Central memory CD8-positive, alpha-beta T cell (primary cell): Measurements from ENCODE around the gene PRDM12.

Source experiments
- ATAC-seq: fragments of 150-1000 bp; cut with Tn5 transposase; replicated peaks from 2 replicates; pipeline ENCODE4 v1.10.0; 2022; ENCODE audit warnings: mild to moderate bottlenecking, moderate FRiP score, moderate number of reproducible peaks; ENCODE audit not compliant: poor library complexity, severe bottlenecking; ENCODE audit errors: extremely low read depth
- DNase-seq, 2 donors: peaks; one replicate each; pipeline ENCODE4 v3.0.0; 2021; ENCODE audit warnings: low spot score in 2 of 2
- H3K27ac Mint-ChIP-seq: one replicate; pipeline ENCODE4 v1.8.0; 2022; ENCODE audit warnings: low read depth, mild to moderate bottlenecking, moderate library complexity, mixed read lengths
- H3K27me3 Mint-ChIP-seq: one replicate; pipeline ENCODE4 v1.8.0; 2022; ENCODE audit warnings: mixed read lengths
- H3K36me3 Mint-ChIP-seq: one replicate; pipeline ENCODE4 v1.8.0; 2022; ENCODE audit warnings: mild to moderate bottlenecking, moderate library complexity, mixed read lengths; ENCODE audit not compliant: insufficient read depth
- H3K4me1 Mint-ChIP-seq: one replicate; pipeline ENCODE4 v1.8.0; 2022; ENCODE audit warnings: mixed read lengths
- H3K4me3 Mint-ChIP-seq: one replicate; pipeline ENCODE4 v1.8.0; 2022; ENCODE audit warnings: mild to moderate bottlenecking, moderate library complexity, mixed read lengths
- H3K9me3 Mint-ChIP-seq: one replicate; pipeline ENCODE4 v1.8.0; 2022; ENCODE audit warnings: mixed read lengths

PRDM12 gene

DNA sequence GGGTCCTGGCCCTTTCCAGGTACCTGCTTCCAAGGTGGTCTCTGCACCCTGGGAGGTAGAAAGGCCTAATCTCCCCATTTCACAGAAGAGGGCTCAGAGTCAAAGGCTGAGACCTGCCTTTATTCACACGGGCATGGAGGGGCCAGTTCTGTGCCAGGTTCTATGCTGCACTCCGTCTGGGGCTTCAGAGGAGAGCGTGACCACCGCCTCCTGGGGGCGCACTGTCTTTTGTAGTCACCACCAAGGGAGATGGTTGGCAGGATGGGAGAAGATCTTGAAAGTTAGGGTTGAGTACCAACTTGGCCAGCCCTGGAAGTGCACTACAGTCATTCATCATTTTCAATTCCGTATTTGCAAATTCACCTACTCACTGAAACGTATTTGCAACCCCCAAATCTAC is 23.7 kb upstream of the PRDM12 start:
- Mint-ChIP-seq H3K27ac (no peak overlapping the region), H3K4me3 (no peak overlapping the region), H3K27me3 (no peaks in the 10 kb centered on the region), H3K36me3 (peaks cover 4% of the 10 kb centered on the region), H3K4me1 (no peaks in the 10 kb centered on the region), H3K9me3 (peaks cover 1% of the 10 kb centered on the region)
- ATAC-seq: no peak
- no peak for DNase-seq

DNA sequence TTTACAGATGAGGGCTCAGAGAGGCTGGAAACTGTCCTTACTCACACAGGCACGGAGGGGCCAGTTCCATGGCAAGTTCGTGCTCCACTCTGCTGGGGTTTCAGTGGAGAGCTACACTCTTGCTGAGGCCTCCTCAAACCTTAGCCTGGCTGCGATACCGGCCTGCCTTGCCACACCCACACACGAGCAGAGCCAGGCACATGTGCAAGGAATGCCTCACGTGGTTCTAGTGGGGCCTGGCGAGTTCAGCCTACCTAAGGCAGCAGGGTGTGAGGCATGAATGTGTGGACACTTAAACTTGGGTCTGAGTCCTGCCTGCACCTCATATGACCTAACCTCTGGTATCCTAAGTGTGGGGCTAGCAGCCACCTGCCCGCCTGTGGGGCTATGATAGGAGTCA is 21.5 kb upstream of the PRDM12 start:
- Mint-ChIP-seq H3K4me3 (no peak overlapping the region), H3K27ac (no peak overlapping the region), H3K4me1 (no peaks in the 10 kb centered on the region), H3K27me3 (peaks cover 7% of the 10 kb centered on the region), H3K36me3 (peaks cover 4% of the 10 kb centered on the region), H3K9me3 (peaks cover 11% of the 10 kb centered on the region)
- ATAC-seq: no peak
- DNase-seq: no peak

DNA sequence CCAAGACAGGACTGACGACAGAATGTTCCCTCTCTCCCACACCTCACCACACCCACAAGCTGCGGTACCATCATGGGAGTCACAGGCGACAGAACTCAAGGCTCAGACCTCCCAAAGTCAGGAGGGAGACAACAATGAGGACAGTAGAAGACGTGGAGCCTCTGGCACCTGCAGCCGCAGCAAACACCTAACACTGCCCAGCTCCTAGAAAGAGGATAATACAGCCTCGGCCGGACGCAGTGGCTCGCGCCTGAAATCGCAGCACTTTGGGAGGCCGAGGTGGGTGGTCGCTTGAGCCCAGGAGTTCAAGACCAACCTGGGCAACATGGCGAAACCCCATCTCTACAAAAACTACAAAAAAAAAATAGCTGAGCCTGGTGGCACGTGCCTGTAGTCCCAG is 13.2 kb upstream of the PRDM12 start:
- Mint-ChIP-seq H3K27me3 (peaks cover 39% of the 10 kb centered on the region), H3K27ac (no peak overlapping the region), H3K4me3 (no peak overlapping the region), H3K36me3 (no peaks in the 10 kb centered on the region), H3K9me3 (peaks cover 4% of the 10 kb centered on the region), H3K4me1 (no peaks in the 10 kb centered on the region)
- DNase-seq (no peak), ATAC-seq (no peak)

DNA sequence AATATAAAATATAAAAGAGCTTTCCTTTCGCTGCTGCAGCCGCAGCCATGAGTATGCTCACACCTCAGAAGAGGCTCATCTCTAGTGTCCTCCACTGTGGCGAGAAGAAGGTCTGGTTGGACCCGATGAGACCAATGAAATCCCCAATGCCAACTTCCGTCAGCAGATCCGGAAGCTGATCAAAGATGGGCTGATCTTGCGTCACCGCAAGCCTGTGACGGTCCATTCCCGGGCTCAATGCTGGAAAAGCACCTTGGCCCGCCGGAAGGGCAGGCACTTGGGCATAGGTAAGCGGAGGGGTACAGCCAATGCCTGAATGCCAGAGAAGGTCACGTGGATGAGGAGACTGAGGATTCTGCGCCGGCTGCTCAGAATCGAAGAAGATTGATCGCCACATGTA is 12.6 kb upstream of the PRDM12 start:
- Mint-ChIP-seq H3K4me3 (no peak overlapping the region), H3K4me1 (no peaks in the 10 kb centered on the region), H3K36me3 (no peaks in the 10 kb centered on the region), H3K27me3 (peaks cover 39% of the 10 kb centered on the region), H3K9me3 (no peaks in the 10 kb centered on the region), H3K27ac (no peak overlapping the region)
- ATAC-seq (no peak), DNase-seq (no peak)

DNA sequence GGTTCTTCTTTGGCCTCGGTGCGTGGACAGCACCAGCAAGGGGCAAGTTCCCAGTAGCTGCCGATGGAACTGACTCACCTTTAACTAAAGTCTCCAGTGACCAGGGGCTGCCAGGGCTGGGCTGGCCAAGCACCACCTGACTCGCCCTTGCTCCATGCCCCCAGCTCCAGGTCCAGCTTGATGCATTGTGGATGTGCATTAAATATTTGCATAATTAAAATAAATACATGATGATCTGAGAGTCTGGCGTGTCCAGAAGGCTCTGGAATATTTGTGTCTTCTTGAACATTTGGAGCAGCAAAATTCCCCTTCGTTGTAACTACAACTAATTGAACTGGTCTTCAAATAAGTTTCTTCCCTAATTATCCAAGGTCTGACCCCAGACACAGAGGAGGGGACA is 9.5 kb upstream of the PRDM12 start:
- H3K36me3 Mint-ChIP-seq: peaks cover 2% of the 10 kb centered on the region
- H3K4me3 Mint-ChIP-seq: no peak overlapping the region
- H3K9me3 Mint-ChIP-seq: no peaks in the 10 kb centered on the region
- H3K27ac Mint-ChIP-seq: no peak overlapping the region
- H3K27me3 Mint-ChIP-seq: peaks cover 59% of the 10 kb centered on the region
- ATAC-seq (no peak), DNase-seq (no peak)
- peaks cover 4% of the 10 kb centered on the region for H3K4me1 Mint-ChIP-seq

DNA sequence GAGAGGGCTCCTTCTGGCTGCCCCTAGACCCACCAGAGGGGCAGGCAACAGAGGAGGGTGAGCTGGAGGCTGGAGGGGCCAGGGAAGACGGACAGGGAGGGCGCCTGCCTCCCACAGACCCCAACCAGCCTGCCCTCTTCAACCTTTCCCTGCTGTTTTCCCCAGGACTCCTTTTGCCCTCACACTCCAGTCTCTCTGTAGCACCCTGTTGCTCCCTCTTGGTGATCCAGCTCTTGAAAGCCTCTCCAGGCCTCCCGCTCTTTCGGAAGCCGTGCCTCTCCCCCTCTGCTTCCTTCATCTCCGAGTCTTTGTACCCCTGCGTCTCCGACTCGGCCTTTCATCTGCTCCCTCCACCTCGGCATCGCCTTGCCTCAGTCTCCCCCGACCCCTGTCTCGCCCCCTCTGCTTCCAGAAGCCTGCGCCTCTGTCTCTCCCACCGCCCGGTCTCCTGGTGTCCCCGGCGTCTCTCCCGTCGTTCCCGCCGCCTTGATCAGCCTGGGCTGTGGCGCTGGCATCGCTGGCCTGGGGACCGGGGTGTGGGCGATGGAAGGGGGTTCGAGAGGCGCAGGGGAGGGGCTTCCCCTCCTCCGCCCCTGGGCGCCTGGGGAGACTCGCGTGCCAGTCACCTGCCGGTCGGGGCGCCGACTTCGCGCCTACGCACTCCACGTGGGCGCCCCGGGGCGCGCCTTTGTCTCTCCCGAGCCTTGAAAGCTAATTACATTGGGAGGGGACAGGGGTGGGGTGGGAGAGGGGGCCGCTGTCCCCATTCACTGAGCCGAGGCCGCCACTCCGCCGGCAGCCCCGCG is 5.3 kb upstream of the PRDM12 start:
- Mint-ChIP-seq H3K36me3 (peaks cover 2% of the 10 kb centered on the region), H3K27me3 (peaks cover 82% of the 10 kb centered on the region), H3K4me3 (peak overlapping the region; percentile 43), H3K27ac (no peak overlapping the region), H3K4me1 (peaks cover 14% of the 10 kb centered on the region), H3K9me3 (no peaks in the 10 kb centered on the region)
- ATAC-seq: no peak
- no peak for DNase-seq

DNA sequence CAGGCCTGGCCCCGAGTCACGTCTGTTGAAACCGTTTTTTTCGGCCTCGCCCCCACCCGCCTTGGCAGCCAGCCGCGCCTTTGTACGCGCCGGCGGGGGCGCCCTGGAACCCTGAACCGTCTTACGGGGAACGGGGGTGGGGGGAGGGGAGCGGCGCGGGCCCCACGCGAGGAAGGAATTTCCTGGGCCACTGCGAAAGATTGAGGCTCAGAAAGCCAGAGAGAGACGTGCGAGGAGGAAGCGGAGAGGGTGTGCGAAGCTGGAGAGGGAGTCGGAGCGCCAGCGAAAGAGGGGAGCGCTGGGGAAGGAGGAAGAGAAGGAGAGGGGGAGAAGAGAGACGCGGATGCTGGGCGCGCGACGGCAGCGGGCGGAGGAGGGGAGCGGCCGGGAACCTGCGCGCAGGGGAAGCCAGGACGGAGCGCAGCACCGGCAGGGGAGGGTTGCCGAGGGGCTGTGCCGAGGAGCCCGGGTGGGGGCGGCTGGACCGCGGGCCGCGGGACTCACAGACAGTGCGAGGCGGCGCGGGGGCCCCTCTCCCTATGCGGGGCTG is 4.6 kb upstream of the PRDM12 start:
- ATAC-seq (no peak), DNase-seq (no peak)
- H3K4me1 Mint-ChIP-seq: peaks cover 14% of the 10 kb centered on the region
- H3K27ac Mint-ChIP-seq: no peak overlapping the region
- peaks cover 2% of the 10 kb centered on the region for H3K36me3 Mint-ChIP-seq
- H3K27me3 Mint-ChIP-seq: peaks cover 86% of the 10 kb centered on the region
- H3K4me3 Mint-ChIP-seq: peak overlapping the region; percentile 43
- no peaks in the 10 kb centered on the region for H3K9me3 Mint-ChIP-seq

DNA sequence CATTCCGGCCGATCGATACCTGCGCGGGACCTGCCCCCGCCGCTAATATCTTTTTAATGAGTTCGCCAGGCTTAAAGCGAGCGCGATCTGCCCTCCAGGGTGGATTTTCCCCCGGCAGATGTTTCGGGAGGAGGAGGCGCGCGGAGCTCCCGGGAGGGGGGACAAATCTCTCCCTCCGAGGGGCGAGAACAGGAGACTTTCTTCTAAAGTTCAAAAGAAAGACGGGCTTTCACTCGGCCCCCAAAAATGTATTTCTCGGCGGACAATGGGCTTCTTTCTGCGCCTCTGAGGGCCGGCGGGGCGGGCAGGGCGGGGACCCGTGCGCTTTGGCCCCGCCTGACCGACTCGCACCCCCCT is 4.1 kb upstream of the PRDM12 start:
- ATAC-seq: no peak
- peaks cover 87% of the 10 kb centered on the region for H3K27me3 Mint-ChIP-seq
- H3K9me3 Mint-ChIP-seq: no peaks in the 10 kb centered on the region
- H3K4me1 Mint-ChIP-seq: peaks cover 16% of the 10 kb centered on the region
- no peak overlapping the region for H3K4me3 Mint-ChIP-seq
- no peak overlapping the region for H3K27ac Mint-ChIP-seq
- peaks cover 2% of the 10 kb centered on the region for H3K36me3 Mint-ChIP-seq
- DNase-seq: no peak

DNA sequence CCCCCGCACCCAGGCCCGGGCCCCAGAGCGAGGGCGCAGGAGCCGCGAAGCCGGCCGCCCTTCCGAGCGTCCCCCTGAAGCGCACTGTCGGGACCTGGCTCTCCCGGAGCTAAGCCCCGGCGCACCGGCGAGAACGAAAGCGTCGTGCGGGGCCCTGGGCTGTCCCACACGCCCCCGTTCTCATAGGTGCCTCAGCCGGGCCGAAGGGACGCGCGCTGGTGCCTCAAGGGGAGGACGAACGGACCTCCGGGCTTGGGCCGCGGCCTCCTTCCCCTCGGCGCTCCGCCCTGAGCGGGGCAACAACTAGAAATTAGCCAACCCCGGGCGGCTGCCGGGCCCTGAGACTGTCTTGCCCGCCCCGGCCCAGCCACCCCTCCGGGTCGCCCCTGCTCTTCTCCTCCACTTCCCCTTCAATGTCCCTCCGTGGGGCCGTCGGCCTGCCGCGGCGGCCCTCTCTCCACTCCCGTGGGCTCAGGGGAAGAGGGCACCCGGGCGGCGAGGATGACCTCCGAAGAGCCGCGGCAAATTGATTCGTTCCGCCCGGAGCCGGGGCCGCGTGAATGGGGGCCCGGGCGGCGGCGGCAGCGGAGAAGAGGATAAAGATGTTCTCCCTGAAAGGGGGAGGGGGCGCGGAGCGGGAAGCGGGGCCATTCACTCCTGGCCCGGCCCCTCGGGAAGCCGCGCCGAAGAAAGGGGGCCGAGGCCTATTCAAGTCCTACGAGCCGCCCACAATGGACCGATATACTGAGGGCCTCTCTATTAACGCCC is 3.5 kb upstream of the PRDM12 start:
- ATAC-seq: no peak
- H3K4me1 Mint-ChIP-seq: peaks cover 19% of the 10 kb centered on the region
- no peak overlapping the region for H3K4me3 Mint-ChIP-seq

DNA sequence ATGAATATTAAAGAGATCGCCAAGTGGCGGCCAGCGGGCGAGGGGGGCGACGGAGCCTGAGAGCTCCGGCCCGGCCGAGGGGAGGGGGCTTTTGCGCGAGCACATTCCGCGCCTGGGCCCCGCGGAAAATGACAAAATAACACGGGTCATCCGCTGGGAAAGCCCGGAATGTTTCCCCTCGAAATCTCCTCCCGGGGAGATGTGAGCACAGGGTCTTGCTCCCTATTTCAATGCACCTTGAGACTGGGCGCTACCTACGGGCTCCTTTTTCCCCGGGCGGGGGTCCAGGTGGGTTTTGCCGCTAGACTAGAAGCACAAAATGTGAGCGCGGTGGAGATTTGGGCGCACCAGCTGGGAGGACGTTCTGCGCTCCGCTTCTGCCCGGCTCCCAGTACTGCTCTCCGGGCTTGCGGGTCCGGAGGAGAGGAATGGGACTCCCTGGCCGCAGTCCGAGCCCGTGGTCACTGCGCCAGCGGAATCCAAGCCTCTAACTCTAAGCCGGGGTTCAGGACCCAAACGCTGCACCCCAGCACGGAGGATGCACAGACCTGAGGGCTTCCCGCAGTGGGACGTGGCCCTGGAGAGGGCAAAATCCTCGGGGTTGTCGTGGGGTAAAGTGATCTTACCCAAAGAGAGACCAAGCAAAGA is 2.8 kb upstream of the PRDM12 start:
- Mint-ChIP-seq H3K27me3 (peaks cover 87% of the 10 kb centered on the region), H3K27ac (no peak overlapping the region), H3K4me1 (peaks cover 19% of the 10 kb centered on the region), H3K36me3 (peaks cover 2% of the 10 kb centered on the region), H3K4me3 (no peak overlapping the region), H3K9me3 (no peaks in the 10 kb centered on the region)
- ATAC-seq (no peak), DNase-seq (no peak)

More for the DNA sequence above, 3.5 kb upstream of the PRDM12 start:
- DNase-seq: no peak
- H3K27ac Mint-ChIP-seq: no peak overlapping the region
- H3K27me3 Mint-ChIP-seq: peaks cover 87% of the 10 kb centered on the region
- H3K9me3 Mint-ChIP-seq: no peaks in the 10 kb centered on the region
- H3K36me3 Mint-ChIP-seq: peaks cover 2% of the 10 kb centered on the region

DNA sequence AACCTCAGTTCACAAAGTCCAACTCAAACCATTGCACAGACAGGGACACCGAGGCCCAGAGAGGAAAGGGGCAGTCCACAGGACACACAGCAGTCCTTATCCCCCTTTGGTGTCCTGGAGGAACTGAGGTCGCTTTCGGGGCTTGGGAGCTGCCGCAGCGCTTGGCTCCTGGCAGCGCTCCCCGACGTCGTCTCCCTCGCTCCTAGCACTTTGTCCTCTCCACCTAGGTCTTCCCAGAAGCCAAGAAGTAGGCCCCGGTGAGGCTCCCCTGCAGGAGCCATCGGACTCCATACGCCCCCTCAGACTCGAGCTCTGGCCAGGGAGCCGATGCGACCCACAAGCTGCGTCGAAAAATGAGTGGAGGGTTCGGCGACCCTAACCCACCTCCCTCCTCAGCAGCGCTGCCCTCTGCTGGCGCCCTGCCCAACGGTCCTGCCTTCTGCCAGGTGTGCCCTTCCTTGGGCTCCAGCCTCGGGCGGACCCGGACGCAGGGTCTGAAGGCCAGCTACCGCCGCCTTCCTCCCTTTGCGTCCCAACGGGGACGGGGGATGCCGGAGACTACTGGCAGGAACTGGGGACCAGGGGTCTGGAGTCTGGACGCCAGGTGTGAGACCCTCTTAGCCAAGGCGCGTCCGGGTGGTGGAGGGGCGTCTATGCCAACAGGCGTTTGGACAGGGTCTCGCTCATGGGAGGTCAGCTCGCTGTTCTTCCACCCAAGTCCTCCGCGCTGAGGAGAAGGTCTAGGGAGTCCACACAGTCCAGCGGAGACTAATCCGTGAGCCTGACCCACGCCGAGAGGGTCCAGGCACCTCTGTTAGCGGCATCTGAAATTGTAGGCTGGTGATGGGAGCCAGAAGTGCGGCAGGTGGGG is 2.1 kb upstream of the PRDM12 start:
- H3K4me1 Mint-ChIP-seq: peaks cover 19% of the 10 kb centered on the region
- no peak overlapping the region for H3K27ac Mint-ChIP-seq
- H3K27me3 Mint-ChIP-seq: peaks cover 87% of the 10 kb centered on the region
- peaks cover 2% of the 10 kb centered on the region for H3K36me3 Mint-ChIP-seq
- DNase-seq (no peak), ATAC-seq (no peak)
- peak overlapping the region; percentile 67 for H3K4me3 Mint-ChIP-seq
- H3K9me3 Mint-ChIP-seq: no peaks in the 10 kb centered on the region

DNA sequence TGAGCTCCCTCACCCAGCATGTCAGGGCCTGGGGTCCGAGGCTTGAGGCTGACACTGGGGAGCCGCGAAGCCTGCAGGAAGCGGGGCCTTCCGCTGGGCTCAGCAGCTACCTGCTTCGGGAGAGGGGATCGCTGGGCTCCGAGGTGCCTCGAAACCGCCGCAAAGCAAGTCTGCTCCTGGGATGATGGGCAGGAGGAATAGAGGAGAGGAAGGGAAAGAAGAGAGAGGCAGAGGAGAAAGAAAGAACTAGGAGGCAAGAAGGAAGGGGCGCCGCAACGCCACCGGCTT is 1.5 kb upstream of the PRDM12 start:
- Mint-ChIP-seq H3K27me3 (peaks cover 87% of the 10 kb centered on the region), H3K36me3 (peaks cover 2% of the 10 kb centered on the region), H3K4me3 (peak overlapping the region; percentile 67), H3K4me1 (peaks cover 19% of the 10 kb centered on the region), H3K27ac (no peak overlapping the region), H3K9me3 (no peaks in the 10 kb centered on the region)
- DNase-seq (no peak), ATAC-seq (no peak)
